Measurements from ENCODE around the gene CTDSPL. TPM values are rescaled to one million over a fixed set of nuclear protein-coding genes. Genes with fewer than 3 reads are reported as not detected.

Gene CTDSPL
- total RNA-seq, 1 donor from 2014 or later, result 43.4 TPM

Other genes starting within 250 kb of the CTDSPL start
- 4.0 and 4.5 TPM in 2 replicates for gene VILL, start 128.9 kb downstream of the CTDSPL start, total RNA-seq
- gene PLCD1, start 167.8 kb downstream of the CTDSPL start, total RNA-seq, result 20.5 and 28.1 TPM in 2 replicates
- 0.20 TPM in 1 of 2 replicates, not detected in the other for gene DLEC1, start 177.3 kb downstream of the CTDSPL start, total RNA-seq

All from renal cortical epithelial cell (primary cell).